Stimulated activated CD8-positive, alpha-beta memory T cell treated with anti-CD3 and anti-CD28 coated beads, Interleukin-15, amount 100 ng/mL, for 24 hours (primary cell): Measurements from ENCODE around the gene LMBRD1.

Experiments used
- DNase-seq: peaks from one replicate; pipeline ENCODE4 v3.0.0-alpha.2; 2020; ENCODE audit warnings: low read depth

The LMBRD1 gene

GRCh38 chr6:69631552-69632346 is 165.1 kb downstream of the LMBRD1 start:
- no peak for DNase-seq

DNA sequence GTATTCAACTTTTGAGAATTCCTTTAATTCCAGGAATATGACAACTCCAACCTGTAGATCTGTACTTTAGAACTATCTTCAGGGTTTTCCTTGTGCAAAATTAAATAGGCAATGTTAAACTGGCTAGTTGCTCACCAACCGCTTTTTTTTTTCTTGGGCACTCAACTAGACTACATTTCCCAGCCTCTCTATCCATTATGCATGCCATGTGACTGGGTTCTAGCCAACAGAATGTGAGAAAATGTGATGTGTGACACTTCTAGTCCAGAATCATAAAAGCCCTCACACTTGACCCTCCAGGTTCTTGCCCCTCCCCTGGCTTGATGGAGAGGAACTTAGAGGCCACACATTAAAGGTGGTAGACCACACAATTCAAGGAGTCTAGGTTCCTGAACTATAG is 166.0 kb downstream of the LMBRD1 start:
- DNase-seq = no peak

GRCh38 chr6:69627625-69628024 is 169.2 kb downstream of the LMBRD1 start:
- DNase-seq = no peak

DNA sequence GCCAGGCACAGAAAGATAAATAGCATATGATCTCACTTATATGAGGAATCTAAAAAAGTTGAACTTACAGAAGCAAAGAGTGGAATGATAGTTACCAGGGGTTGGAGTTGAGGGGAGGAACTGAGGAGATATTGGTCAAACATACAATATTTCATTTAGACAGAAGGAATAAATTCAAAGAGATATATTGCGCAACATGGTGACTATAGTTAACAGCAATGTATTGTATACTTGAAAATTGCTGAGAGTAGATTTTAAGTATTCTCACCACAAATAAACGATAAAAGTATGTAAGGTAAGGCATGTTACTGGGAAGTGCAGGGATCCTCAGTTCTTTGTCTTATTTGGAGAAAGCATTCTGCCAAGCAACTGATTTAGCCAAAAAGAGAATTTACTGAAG is 171.9 kb downstream of the LMBRD1 start:
- DNase-seq = no peak
